Liver (tissue), 9 donors: ENCODE measurements around the gene KIF5A. TPM values are rescaled to one million over a fixed set of nuclear protein-coding genes. Genes with fewer than 3 reads are reported as not detected.

Experiments used
- DNase-seq: peaks from one replicate; pipeline ENCODE4 v3.0.0-alpha.2; 2017; ENCODE audit warnings: low spot score
- H3K27ac ChIP-seq, 2 donors: one replicate each; pipeline ENCODE4 v1.7.0; 2013; ENCODE audit warnings: inconsistent platforms in 2 of 2, low read length in 2 of 2, control low read depth in 1 of 2, low read depth in 1 of 2, mild to moderate bottlenecking in 1 of 2
- H3K27me3 ChIP-seq, 4 donors: one replicate each; pipeline versions ENCODE4 v1.6.1 to v1.7.0; 2013; ENCODE audit warnings: low read length in 3 of 4, inconsistent platforms in 1 of 4, mild to moderate bottlenecking in 1 of 4, moderate library complexity in 1 of 4; ENCODE audit not compliant: control insufficient read depth in 4 of 4, insufficient read depth in 4 of 4
- H3K36me3 ChIP-seq, 4 donors: one replicate each; pipeline versions ENCODE4 v1.6.1 to v1.7.0; 2013; ENCODE audit warnings: low read length in 3 of 4, mild to moderate bottlenecking in 3 of 4, low read depth in 1 of 4, moderate library complexity in 1 of 4; ENCODE audit not compliant: control insufficient read depth in 4 of 4, insufficient read depth in 3 of 4
- H3K4me1 ChIP-seq, 4 donors: one replicate each; pipeline versions ENCODE4 v1.6.1 to v1.7.0; 2013; ENCODE audit warnings: low read length in 3 of 4, mild to moderate bottlenecking in 3 of 4, moderate library complexity in 1 of 4; ENCODE audit not compliant: control insufficient read depth in 4 of 4, insufficient read depth in 4 of 4
- H3K4me3 ChIP-seq, 3 donors: one replicate each; pipeline versions ENCODE4 v1.6.1 to v1.7.0; 2013; ENCODE audit warnings: low read length in 3 of 3, control low read depth in 1 of 3, low read depth in 1 of 3, mild to moderate bottlenecking in 1 of 3
- H3K9ac ChIP-seq, 2 donors: one replicate each; pipeline ENCODE4 v1.7.0; 2013; ENCODE audit warnings: low read length in 2 of 2, mild to moderate bottlenecking in 2 of 2, moderate library complexity in 2 of 2, control low read depth in 1 of 2, low read depth in 1 of 2
- H3K9me3 ChIP-seq, 4 donors: one replicate each; pipeline versions ENCODE4 v1.6.1 to v1.7.0; 2013; ENCODE audit warnings: low read length in 3 of 4; ENCODE audit not compliant: control insufficient read depth in 4 of 4
- EGR1 ChIP-seq, 2 donors: IDR thresholded peaks; 2 replicates each; pipeline ENCODE4 v1.6.1; 2016 to 2018; ENCODE audit warnings: antibody characterized with exemption in 2 of 2, low read depth in 2 of 2
- FOXA1 ChIP-seq: IDR thresholded peaks from 2 replicates; pipeline ENCODE4 v1.6.1; 2016; ENCODE audit warnings: antibody characterized with exemption
- FOXA2 ChIP-seq: IDR thresholded peaks from 2 replicates; pipeline ENCODE4 v1.6.1; 2016; ENCODE audit warnings: antibody characterized with exemption
- GABPA ChIP-seq, 2 donors: IDR thresholded peaks in 1 of 2; conservative IDR thresholded peaks in 1 of 2; 2 replicates each; pipeline ENCODE4 v1.6.1; 2016; ENCODE audit warnings: antibody characterized with exemption in 2 of 2, mild to moderate bottlenecking in 1 of 2, moderate library complexity in 1 of 2
- HNF4A ChIP-seq, 2 donors: conservative IDR thresholded peaks; 2 replicates each; pipeline ENCODE4 v1.6.1; 2016; ENCODE audit warnings: antibody characterized with exemption in 2 of 2, mild to moderate bottlenecking in 2 of 2
- HNF4G ChIP-seq: IDR thresholded peaks from 2 replicates; pipeline ENCODE4 v1.6.1; 2016; ENCODE audit warnings: antibody characterized with exemption
- JUND ChIP-seq, 2 donors: IDR thresholded peaks; 2 replicates each; pipeline ENCODE4 v1.6.1; 2016; ENCODE audit warnings: antibody characterized with exemption in 2 of 2
- NR2F2 ChIP-seq: IDR thresholded peaks from 2 replicates; pipeline ENCODE4 v1.6.1; 2016; ENCODE audit warnings: antibody characterized with exemption
- RAD21 ChIP-seq, 2 donors: IDR thresholded peaks; 2 replicates each; pipeline ENCODE4 v1.6.1; 2016; ENCODE audit warnings: antibody characterized with exemption in 2 of 2, mild to moderate bottlenecking in 2 of 2
- RXRA ChIP-seq, 2 donors: IDR thresholded peaks; 2 replicates each; pipeline ENCODE4 v1.6.1; 2017 to 2018; ENCODE audit warnings: antibody characterized with exemption in 2 of 2, mild to moderate bottlenecking in 1 of 2
- TAF1 ChIP-seq: conservative IDR thresholded peaks from 2 replicates; pipeline ENCODE4 v1.6.1; 2016; ENCODE audit warnings: antibody characterized with exemption, mild to moderate bottlenecking
- YY1 ChIP-seq: IDR thresholded peaks from 2 replicates; pipeline ENCODE4 v1.6.1; 2016; ENCODE audit warnings: antibody characterized with exemption, mild to moderate bottlenecking
- WGBS: extraction: QIAGEN DNeasy Blood & Tissue Kit; methylation state at CpG from one replicate; pipeline ENCODE4 v1.1.7; 2013; 5-methylcytosine and 5-hydroxymethylcytosine counted together
- polyA plus RNA-seq, 2 donors: library from polyadenylated mRNA; stranded (reverse) in 1 of 2; unstranded in 1 of 2; fragments of 200-250 nt in 1 of 2; fragments of >200 nt in 1 of 2; fragmentation: Nextera tagmentation in 1 of 2; extraction: Ambion mirVana in 1 of 2; gene quantifications; one replicate each; pipeline versions ENCODE4 v1.2.1 to v1.2.3, GENCODE V29; 2013 to 2015
- total RNA-seq, 2 donors: library from RNA; depleted of rRNA; stranded (reverse); fragments of >200 nt; gene quantifications; one replicate each; pipeline ENCODE4 v1.2.3, GENCODE V29; 2014
- TF ChIP-seq, protein P1 (sequence below): fragments of 150-350 bp; IDR thresholded peaks from 2 replicates; pipeline ENCODE4 v1.5.1; 2017; ENCODE audit warnings: improper control_type of control experiment, low read depth, low read length; ENCODE audit not compliant: missing input control
- TF ChIP-seq, protein P2 (sequence below): IDR thresholded peaks from 2 replicates; pipeline ENCODE4 v1.6.1; 2016; ENCODE audit warnings: antibody characterized with exemption
- TF ChIP-seq, protein P3 (sequence below): IDR thresholded peaks from 2 replicates; pipeline ENCODE4 v1.6.1; 2016; ENCODE audit warnings: antibody characterized with exemption, mild to moderate bottlenecking
- TF ChIP-seq, protein P4 (sequence below): IDR thresholded peaks from 2 replicates; pipeline ENCODE4 v1.6.1; 2016; ENCODE audit warnings: antibody characterized with exemption
- TF ChIP-seq, protein P5 (sequence below): IDR thresholded peaks from 2 replicates; pipeline ENCODE4 v1.6.1; 2016; ENCODE audit warnings: antibody characterized with exemption
- donor health status: healthy.
- donor health status: healthy.
- donor health status: healthy.
- donor health status: healthy.
- donor health status: healthy.

KIF5A gene
- total and polyA plus RNA-seq, 4 donors, result 0.01 to 0.42 TPM; not detected in 2

DNA sequence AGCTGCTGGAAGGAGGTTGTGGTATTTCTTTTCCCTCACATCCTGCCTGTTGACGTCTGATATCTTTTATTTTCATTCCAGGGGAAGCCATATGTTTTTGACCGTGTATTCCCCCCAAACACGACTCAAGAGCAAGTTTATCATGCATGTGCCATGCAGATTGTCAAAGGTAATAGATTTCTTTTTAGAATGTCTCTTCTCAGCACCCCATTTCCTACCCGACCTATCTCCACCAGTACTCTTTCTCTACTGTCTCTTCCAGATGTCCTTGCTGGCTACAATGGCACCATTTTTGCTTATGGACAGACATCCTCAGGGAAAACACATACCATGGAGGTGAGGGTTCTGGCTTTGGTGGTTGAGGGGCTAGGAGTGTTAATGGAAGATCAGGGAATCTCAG, 13.5 kb downstream of the KIF5A start:
- DNase-seq, result no peak
- no peaks in the 10 kb centered on the region for H3K36me3 ChIP-seq
- no peaks in the 10 kb centered on the region for H3K9me3 ChIP-seq
- no peak for TF ChIP-seq RAD21 (IDR thresholded peaks at IDR 0.05)
- no peak for TF ChIP-seq FOXA2
- TF ChIP-seq, protein P1, sequence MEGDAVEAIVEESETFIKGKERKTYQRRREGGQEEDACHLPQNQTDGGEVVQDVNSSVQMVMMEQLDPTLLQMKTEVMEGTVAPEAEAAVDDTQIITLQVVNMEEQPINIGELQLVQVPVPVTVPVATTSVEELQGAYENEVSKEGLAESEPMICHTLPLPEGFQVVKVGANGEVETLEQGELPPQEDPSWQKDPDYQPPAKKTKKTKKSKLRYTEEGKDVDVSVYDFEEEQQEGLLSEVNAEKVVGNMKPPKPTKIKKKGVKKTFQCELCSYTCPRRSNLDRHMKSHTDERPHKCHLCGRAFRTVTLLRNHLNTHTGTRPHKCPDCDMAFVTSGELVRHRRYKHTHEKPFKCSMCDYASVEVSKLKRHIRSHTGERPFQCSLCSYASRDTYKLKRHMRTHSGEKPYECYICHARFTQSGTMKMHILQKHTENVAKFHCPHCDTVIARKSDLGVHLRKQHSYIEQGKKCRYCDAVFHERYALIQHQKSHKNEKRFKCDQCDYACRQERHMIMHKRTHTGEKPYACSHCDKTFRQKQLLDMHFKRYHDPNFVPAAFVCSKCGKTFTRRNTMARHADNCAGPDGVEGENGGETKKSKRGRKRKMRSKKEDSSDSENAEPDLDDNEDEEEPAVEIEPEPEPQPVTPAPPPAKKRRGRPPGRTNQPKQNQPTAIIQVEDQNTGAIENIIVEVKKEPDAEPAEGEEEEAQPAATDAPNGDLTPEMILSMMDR, result no peak
- TF ChIP-seq, protein P2, sequence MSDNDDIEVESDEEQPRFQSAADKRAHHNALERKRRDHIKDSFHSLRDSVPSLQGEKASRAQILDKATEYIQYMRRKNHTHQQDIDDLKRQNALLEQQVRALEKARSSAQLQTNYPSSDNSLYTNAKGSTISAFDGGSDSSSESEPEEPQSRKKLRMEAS, result no peak
- TF ChIP-seq FOXA1, result no peak
- no peak for TF ChIP-seq YY1
- no peak for TF ChIP-seq RXRA (IDR thresholded peaks at IDR 0.05)
- no peak for TF ChIP-seq HNF4A (conservative IDR thresholded peaks at IDR 0.05)
- no peak for TF ChIP-seq GABPA (IDR thresholded peaks at IDR 0.05 in 1 of 2, conservative IDR thresholded peaks at IDR 0.05 in 1 of 2)
- TF ChIP-seq, protein P3, sequence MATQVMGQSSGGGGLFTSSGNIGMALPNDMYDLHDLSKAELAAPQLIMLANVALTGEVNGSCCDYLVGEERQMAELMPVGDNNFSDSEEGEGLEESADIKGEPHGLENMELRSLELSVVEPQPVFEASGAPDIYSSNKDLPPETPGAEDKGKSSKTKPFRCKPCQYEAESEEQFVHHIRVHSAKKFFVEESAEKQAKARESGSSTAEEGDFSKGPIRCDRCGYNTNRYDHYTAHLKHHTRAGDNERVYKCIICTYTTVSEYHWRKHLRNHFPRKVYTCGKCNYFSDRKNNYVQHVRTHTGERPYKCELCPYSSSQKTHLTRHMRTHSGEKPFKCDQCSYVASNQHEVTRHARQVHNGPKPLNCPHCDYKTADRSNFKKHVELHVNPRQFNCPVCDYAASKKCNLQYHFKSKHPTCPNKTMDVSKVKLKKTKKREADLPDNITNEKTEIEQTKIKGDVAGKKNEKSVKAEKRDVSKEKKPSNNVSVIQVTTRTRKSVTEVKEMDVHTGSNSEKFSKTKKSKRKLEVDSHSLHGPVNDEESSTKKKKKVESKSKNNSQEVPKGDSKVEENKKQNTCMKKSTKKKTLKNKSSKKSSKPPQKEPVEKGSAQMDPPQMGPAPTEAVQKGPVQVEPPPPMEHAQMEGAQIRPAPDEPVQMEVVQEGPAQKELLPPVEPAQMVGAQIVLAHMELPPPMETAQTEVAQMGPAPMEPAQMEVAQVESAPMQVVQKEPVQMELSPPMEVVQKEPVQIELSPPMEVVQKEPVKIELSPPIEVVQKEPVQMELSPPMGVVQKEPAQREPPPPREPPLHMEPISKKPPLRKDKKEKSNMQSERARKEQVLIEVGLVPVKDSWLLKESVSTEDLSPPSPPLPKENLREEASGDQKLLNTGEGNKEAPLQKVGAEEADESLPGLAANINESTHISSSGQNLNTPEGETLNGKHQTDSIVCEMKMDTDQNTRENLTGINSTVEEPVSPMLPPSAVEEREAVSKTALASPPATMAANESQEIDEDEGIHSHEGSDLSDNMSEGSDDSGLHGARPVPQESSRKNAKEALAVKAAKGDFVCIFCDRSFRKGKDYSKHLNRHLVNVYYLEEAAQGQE, result no peak
- no peak for TF ChIP-seq EGR1 (IDR thresholded peaks at IDR 0.05; ENCODE audit: low read depth in 2 of 2)
- TF ChIP-seq, protein P4, sequence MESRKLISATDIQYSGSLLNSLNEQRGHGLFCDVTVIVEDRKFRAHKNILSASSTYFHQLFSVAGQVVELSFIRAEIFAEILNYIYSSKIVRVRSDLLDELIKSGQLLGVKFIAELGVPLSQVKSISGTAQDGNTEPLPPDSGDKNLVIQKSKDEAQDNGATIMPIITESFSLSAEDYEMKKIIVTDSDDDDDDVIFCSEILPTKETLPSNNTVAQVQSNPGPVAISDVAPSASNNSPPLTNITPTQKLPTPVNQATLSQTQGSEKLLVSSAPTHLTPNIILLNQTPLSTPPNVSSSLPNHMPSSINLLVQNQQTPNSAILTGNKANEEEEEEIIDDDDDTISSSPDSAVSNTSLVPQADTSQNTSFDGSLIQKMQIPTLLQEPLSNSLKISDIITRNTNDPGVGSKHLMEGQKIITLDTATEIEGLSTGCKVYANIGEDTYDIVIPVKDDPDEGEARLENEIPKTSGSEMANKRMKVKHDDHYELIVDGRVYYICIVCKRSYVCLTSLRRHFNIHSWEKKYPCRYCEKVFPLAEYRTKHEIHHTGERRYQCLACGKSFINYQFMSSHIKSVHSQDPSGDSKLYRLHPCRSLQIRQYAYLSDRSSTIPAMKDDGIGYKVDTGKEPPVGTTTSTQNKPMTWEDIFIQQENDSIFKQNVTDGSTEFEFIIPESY, result no peak
- no peak for TF ChIP-seq HNF4G
- no peak for TF ChIP-seq NR2F2
- H3K27ac ChIP-seq, result no peak overlapping the region
- H3K9ac ChIP-seq, result no peak overlapping the region
- H3K27me3 ChIP-seq, result peaks cover 0 to 3% (median 0%) of the 10 kb centered on the region in 4 donors
- H3K4me1 ChIP-seq, result no peaks in the 10 kb centered on the region
- no peak overlapping the region for H3K4me3 ChIP-seq
- WGBS, result 44% methylated on average over 4 of the region's 4 CpGs

DNA sequence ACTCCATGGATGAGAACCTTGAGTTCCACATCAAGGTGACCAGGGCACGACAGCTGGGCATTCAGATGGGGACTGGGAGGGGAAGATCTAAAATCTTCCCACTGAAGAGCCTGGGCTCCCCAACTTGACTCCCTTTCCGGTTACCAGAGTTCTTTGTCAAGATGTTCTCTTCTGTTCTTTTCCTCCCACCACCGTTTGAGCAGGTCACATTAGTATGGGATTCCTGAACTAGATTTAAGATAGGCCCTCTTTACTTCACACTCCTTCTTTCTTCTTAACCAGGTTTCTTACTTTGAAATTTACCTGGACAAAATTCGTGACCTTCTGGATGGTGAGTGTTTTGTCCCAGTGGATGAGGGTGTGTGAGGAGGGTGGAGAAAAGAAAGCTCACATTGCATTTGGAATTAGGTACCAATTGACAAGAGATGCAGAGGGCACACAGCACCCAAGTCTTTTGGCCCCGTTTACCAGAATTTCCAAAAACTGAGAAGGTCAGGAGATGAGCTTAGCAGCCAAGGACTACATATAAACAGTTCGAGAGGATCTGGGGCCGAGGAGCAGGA, 14.4 kb downstream of the KIF5A start:
- Histone ChIP-seq H3K4me1 (no peaks in the 10 kb centered on the region), H3K36me3 (no peaks in the 10 kb centered on the region), H3K9ac (no peak overlapping the region), H3K4me3 (no peak overlapping the region), H3K27ac (no peak overlapping the region), H3K27me3 (peaks cover 0 to 6% (median 0%) of the 10 kb centered on the region in 4 donors), H3K9me3 (no peaks in the 10 kb centered on the region)
- DNase-seq, result no peak
- WGBS, result 80% methylated on average over 7 of the region's 7 CpGs
- no peak for TF ChIP-seq RXRA (IDR thresholded peaks at IDR 0.05)
- TF ChIP-seq, protein P5, sequence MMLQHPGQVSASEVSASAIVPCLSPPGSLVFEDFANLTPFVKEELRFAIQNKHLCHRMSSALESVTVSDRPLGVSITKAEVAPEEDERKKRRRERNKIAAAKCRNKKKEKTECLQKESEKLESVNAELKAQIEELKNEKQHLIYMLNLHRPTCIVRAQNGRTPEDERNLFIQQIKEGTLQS, result no peak
- TF ChIP-seq, protein P4, result no peak
- no peak for TF ChIP-seq HNF4A (conservative IDR thresholded peaks at IDR 0.05)
- TF ChIP-seq HNF4G, result no peak
- TF ChIP-seq JUND (IDR thresholded peaks at IDR 0.05), result no peak
- no peak for TF ChIP-seq EGR1 (IDR thresholded peaks at IDR 0.05; ENCODE audit: low read depth in 2 of 2)
- TF ChIP-seq NR2F2, result no peak
- TF ChIP-seq, protein P3, result no peak
- TF ChIP-seq FOXA1, result no peak
- TF ChIP-seq YY1, result no peak
- TF ChIP-seq TAF1, result no peak
- no peak for TF ChIP-seq RAD21 (IDR thresholded peaks at IDR 0.05)
